H4 (cell line): ENCODE data around the gene TRAPPC4. TPM values are rescaled to one million over a fixed set of nuclear protein-coding genes. Genes with fewer than 3 reads are reported as not detected.

Experiments used
- DNase-seq: peaks from one replicate; pipeline ENCODE4 v3.0.0-alpha.2; 2015; ENCODE audit warnings: low spot score
- total RNA-seq: library from RNA; depleted of rRNA; stranded (reverse); fragments of >200 nt; shearing (Covaris generic); gene quantifications from 2 replicates; pipeline ENCODE4 v1.2.3, GENCODE V29; 2014; rRNA removed

TRAPPC4 gene
- total RNA-seq, 1 experiment from 2014 or later, result 118 TPM

- peak; percentile 93 for DNase-seq
Observed at GRCh38 chr11:119067371-119068222, 49.0 kb downstream of the TRAPPC4 start, which contains the start of gene VPS11. Gene VPS11, plus strand, starts transcription at chr11:119067818. Its CDS starts 6 bp downstream, at chr11:119067824.

Other genes with a start within 250 kb of the TRAPPC4 start
- gene DDX6, start 227.6 kb upstream of the TRAPPC4 start, total RNA-seq, result 60.1 and 67.0 TPM in 2 replicates
- gene CXCR5, start 134.9 kb upstream of the TRAPPC4 start, total RNA-seq, result not detected in 2 replicates
- 3.3 and 7.5 TPM in 2 replicates for gene BCL9L, start 92.8 kb upstream of the TRAPPC4 start, total RNA-seq
- not detected in 2 replicates for gene UPK2, start 62.5 kb upstream of the TRAPPC4 start, total RNA-seq
- not detected in 2 replicates for gene FOXR1, start 47.0 kb upstream of the TRAPPC4 start, total RNA-seq
- 11.9 and 14.4 TPM in 2 replicates for gene CENATAC, start 20.6 kb upstream of the TRAPPC4 start, total RNA-seq
- 3,227 and 3,660 TPM in 2 replicates for gene RPS25, start 423 bp upstream of the TRAPPC4 start, total RNA-seq
- gene SLC37A4, start 12.1 kb downstream of the TRAPPC4 start, total RNA-seq, result 21.7 and 26.6 TPM in 2 replicates
- 134 and 143 TPM in 2 replicates for gene HYOU1, start 38.4 kb downstream of the TRAPPC4 start, total RNA-seq
- gene VPS11, start 49.1 kb downstream of the TRAPPC4 start, total RNA-seq, result 13.8 and 19.2 TPM in 2 replicates
- gene HMBS, start 66.1 kb downstream of the TRAPPC4 start, total RNA-seq, result 6.2 and 16.4 TPM in 2 replicates
- gene DPAGT1, start 83.1 kb downstream of the TRAPPC4 start, total RNA-seq, result 25.0 and 43.7 TPM in 2 replicates
- 2.3 and 5.1 TPM in 2 replicates for gene C2CD2L, start 88.6 kb downstream of the TRAPPC4 start, total RNA-seq
- gene HINFP, start 102.8 kb downstream of the TRAPPC4 start, total RNA-seq, result 6.1 and 7.2 TPM in 2 replicates
- 0.25 TPM in 1 of 2 replicates, not detected in the other for gene ABCG4, start 130.3 kb downstream of the TRAPPC4 start, total RNA-seq
- 14.3 and 14.7 TPM in 2 replicates for gene NLRX1, start 150.0 kb downstream of the TRAPPC4 start, total RNA-seq
- gene NHERF4, start 166.7 kb downstream of the TRAPPC4 start, total RNA-seq, result not detected in 2 replicates
- 7.3 and 11.0 TPM in 2 replicates for gene CBL, start 187.6 kb downstream of the TRAPPC4 start, total RNA-seq